ENCODE results near the gene LEMD2. TPM values are rescaled to one million over a fixed set of nuclear protein-coding genes. Genes with fewer than 3 reads are reported as not detected.

The LEMD2 gene
- total and polyA plus RNA-seq, 10 donors = 38.6 to 97.6 (median 61.6) TPM

DNA sequence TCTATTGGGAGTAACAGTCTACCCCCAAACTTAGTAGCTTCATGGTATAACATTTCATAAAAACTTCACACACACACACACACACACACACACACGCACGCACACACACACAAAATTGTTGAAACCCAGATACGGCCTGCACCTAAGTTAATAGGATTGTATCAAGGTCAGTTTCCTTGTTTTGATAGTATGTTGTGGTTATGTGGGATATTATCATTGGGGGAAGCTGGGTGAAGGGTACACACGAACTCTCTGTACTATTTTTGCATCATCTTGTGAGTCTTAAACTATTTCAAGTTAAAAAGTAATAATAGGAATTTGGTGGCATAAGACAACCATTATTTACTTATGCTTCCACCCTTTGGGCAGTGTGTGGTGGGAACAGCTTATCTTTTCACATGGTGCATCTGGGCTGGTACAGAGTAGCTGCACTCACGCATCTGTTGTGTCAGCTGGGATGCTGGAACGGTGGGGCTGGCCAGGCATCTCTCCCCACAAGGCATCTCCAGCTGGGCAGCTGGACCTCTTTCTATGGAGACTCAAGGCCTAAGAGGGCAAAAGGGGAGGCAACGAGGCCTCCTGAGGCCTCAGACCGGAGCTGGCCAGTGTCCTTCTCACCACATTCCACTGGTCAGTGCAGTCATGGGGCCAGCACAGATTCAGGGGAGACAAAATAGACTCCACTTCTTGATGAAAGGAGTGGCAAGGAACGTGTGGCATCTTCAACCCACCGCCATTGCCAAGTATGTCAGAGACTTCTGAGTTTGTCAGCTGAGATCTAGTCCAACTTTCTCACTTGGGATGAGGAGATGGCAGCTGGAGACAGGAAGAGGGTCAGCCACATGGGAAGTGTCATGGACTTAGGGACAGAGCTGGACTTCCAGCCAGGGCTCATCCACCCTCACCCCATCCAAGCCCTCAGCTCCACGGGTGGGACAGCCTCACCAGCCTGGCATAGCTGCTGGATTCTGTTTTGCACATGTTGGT is 21.7 kb downstream of the LEMD2 start:
- TF ChIP-seq, protein P1, sequence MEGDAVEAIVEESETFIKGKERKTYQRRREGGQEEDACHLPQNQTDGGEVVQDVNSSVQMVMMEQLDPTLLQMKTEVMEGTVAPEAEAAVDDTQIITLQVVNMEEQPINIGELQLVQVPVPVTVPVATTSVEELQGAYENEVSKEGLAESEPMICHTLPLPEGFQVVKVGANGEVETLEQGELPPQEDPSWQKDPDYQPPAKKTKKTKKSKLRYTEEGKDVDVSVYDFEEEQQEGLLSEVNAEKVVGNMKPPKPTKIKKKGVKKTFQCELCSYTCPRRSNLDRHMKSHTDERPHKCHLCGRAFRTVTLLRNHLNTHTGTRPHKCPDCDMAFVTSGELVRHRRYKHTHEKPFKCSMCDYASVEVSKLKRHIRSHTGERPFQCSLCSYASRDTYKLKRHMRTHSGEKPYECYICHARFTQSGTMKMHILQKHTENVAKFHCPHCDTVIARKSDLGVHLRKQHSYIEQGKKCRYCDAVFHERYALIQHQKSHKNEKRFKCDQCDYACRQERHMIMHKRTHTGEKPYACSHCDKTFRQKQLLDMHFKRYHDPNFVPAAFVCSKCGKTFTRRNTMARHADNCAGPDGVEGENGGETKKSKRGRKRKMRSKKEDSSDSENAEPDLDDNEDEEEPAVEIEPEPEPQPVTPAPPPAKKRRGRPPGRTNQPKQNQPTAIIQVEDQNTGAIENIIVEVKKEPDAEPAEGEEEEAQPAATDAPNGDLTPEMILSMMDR (IDR thresholded peaks at IDR 0.05 in 8 of 11, conservative IDR thresholded peaks at IDR 0.05 in 3 of 11) = no peak
- TF ChIP-seq POLR2A (IDR thresholded peaks at IDR 0.05) (no peak), POLR2AphosphoS5 (IDR thresholded peaks at IDR 0.05) (no peak)
- Histone ChIP-seq H3K4me3 (no peak overlapping the region), H3K27me3 (replicated peaks in 1 of 7) (peaks cover 0 to 27% (median 0%) of the 10 kb centered on the region in 7 donors), H3K9me3 (no peaks in the 10 kb centered on the region), H3K4me1 (peaks cover 3 to 46% (median 26%) of the 10 kb centered on the region in 6 donors), H3K27ac (no peak overlapping the region), H3K36me3 (peaks cover 0 to 7% (median 3%) of the 10 kb centered on the region in 6 donors)
- WGBS, 5 donors = 60 to 85% (median 72%) methylated on average over 9 to 11 of the region's 11 CpGs
- DNase-seq = no peak
- intact Hi-C loops (cut with DNase I; ENCODE audit: low total_unique reads) = no loop called here

DNA sequence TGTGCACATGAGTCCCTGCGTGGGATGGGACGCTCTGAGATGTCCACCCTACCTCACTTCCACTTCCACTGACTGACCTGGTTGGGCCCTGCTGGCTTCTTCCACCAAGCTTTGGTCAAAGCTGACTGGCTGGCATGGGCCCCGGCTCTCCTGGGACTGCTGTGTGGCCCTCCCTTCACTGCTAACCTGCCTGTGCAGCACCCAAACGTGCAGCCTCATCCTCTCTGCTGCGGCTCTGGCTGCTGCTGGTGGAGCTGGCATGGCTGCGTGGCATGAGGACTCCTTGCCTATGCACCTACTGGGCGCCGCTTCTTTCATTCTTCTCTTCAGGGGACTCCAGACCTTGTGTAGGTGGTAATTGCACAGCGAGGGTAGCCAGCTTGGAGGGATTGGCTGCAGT is 23.6 kb downstream of the LEMD2 start:
- Histone ChIP-seq H3K27me3 (replicated peaks in 1 of 7) (peaks cover 0 to 26% (median 0%) of the 10 kb centered on the region in 7 donors), H3K36me3 (no peaks in the 10 kb centered on the region), H3K9me3 (no peaks in the 10 kb centered on the region), H3K4me1 (peaks cover 0 to 43% (median 20%) of the 10 kb centered on the region in 6 donors), H3K27ac (no peak overlapping the region), H3K4me3 (no peak overlapping the region)
- WGBS, 5 donors = 87 to 96% (median 90%) methylated on average over 9 of the region's 9 CpGs
- DNase-seq = no peak
- intact Hi-C loops (cut with DNase I; ENCODE audit: low total_unique reads) = no loop called here
- TF ChIP-seq POLR2AphosphoS5 (IDR thresholded peaks at IDR 0.05) (no peak), POLR2A (IDR thresholded peaks at IDR 0.05) (no peak)
- TF ChIP-seq, protein P1 (IDR thresholded peaks at IDR 0.05 in 8 of 11, conservative IDR thresholded peaks at IDR 0.05 in 3 of 11) = no peak

DNA sequence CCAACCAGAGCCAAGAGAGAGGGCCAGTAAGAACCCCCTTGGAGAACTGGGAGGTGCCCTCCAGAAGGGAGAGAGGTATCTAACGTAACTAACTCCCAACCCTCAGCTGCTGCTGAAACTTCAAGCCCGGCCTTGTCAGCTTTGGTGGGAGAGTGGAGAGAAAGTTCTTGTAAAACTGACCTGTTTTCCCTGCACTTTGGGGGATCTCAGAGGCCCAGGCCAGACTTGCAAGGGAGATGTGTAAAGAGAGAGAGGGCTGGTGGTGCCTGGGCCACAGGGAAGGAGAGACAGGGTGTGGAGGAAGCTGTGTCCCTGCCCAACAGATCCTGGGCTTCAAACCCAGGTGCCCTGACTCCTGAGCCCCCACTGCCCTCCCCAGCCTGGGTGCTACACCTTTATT is 24.9 kb downstream of the LEMD2 start:
- Histone ChIP-seq H3K4me3 (no peak overlapping the region), H3K27ac (no peak overlapping the region), H3K36me3 (no peaks in the 10 kb centered on the region), H3K9me3 (no peaks in the 10 kb centered on the region), H3K27me3 (replicated peaks in 1 of 7) (peaks cover 0 to 14% (median 0%) of the 10 kb centered on the region in 7 donors), H3K4me1 (peaks cover 0 to 38% (median 17%) of the 10 kb centered on the region in 6 donors)
- WGBS, 5 donors = 73 to 97% (median 88%) methylated on average over 2 of the region's 2 CpGs
- intact Hi-C loops (cut with DNase I; ENCODE audit: low total_unique reads) = no loop called here
- DNase-seq = no peak
- TF ChIP-seq POLR2AphosphoS5 (IDR thresholded peaks at IDR 0.05) (no peak), POLR2A (IDR thresholded peaks at IDR 0.05) (no peak)
- TF ChIP-seq, protein P1 (IDR thresholded peaks at IDR 0.05 in 8 of 11, conservative IDR thresholded peaks at IDR 0.05 in 3 of 11) = no peak

DNA sequence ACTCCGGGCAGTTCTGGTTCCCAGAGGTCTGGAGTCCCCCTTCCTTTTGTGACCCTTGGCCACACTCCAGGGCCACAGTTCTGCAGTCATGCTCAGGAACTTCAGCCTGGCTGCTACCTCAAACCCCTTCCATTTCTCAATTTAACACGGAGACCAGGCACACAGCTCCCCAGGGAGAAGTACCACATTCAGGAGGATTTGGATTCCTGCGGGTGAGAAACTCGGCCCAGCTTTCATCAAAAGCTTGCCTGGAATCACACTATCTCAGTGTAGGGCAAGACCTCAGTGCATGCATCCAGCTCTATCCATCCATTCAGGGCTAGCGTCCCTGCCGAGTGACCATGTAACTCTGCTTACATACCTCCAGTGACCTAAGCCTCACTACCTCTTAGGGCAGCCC is 25.4 kb downstream of the LEMD2 start:
- H3K27ac ChIP-seq = no peak overlapping the region
- intact Hi-C loops (cut with DNase I; ENCODE audit: low total_unique reads) = no loop called here
- TF ChIP-seq POLR2AphosphoS5 (IDR thresholded peaks at IDR 0.05) (no peak), POLR2A (IDR thresholded peaks at IDR 0.05) (no peak)
- TF ChIP-seq, protein P1 (IDR thresholded peaks at IDR 0.05 in 8 of 11, conservative IDR thresholded peaks at IDR 0.05 in 3 of 11) = no peak

More for the DNA sequence above, 25.4 kb downstream of the LEMD2 start:
- Histone ChIP-seq H3K4me1 (peaks cover 0 to 33% (median 15%) of the 10 kb centered on the region in 6 donors), H3K27me3 (replicated peaks in 1 of 7) (peaks cover 0 to 9% (median 0%) of the 10 kb centered on the region in 7 donors), H3K36me3 (no peaks in the 10 kb centered on the region), H3K9me3 (no peaks in the 10 kb centered on the region), H3K4me3 (no peak overlapping the region)
- 60 to 79% (median 64%) methylated on average over 6 of the region's 6 CpGs for WGBS, 5 donors
- DNase-seq = no peak
